Spinal cord (tissue), 10 donors: ENCODE measurements around the gene DIP2C. TPM values are rescaled to one million over a fixed set of nuclear protein-coding genes. Genes with fewer than 3 reads are reported as not detected.
"Not testable (repeated sequence)": the region's sequence is repeated elsewhere in the genome, so short reads cannot be mapped to it uniquely, and the experiment has no call there.

Experiments
- DNase-seq, 6 donors: peaks; one replicate each; pipeline versions ENCODE4 v3.0.0 to v3.0.0-alpha.2; 2013 to 2015; ENCODE audit warnings: low spot score in 6 of 6, low read depth in 4 of 6
- H3K27ac ChIP-seq: one replicate; pipeline ENCODE4 v1.5.1; 2013; ENCODE audit warnings: low read depth, low read length, control low read depth
- H3K27me3 ChIP-seq: one replicate; pipeline ENCODE4 v1.6.1; 2013; ENCODE audit warnings: low read length; ENCODE audit not compliant: control insufficient read depth, insufficient read depth
- H3K36me3 ChIP-seq: one replicate; pipeline ENCODE4 v1.6.1; 2013; ENCODE audit warnings: low read length; ENCODE audit not compliant: control insufficient read depth, insufficient read depth
- H3K4me1 ChIP-seq: one replicate; pipeline ENCODE4 v1.6.1; 2013; ENCODE audit warnings: low read length; ENCODE audit not compliant: control insufficient read depth, insufficient read depth
- H3K4me3 ChIP-seq: one replicate; pipeline ENCODE4 v1.5.1; 2013; ENCODE audit warnings: low read depth, low read length, control low read depth
- H3K9me3 ChIP-seq: one replicate; pipeline ENCODE4 v1.6.1; 2013; ENCODE audit warnings: low read length; ENCODE audit not compliant: control insufficient read depth, insufficient read depth
- WGBS: methylation state at CpG from one replicate; pipeline ENCODE4 v1.1.5; 2013; ENCODE audit warnings: missing lambda C conversion rate; ENCODE audit not compliant: insufficient coverage; 5-methylcytosine and 5-hydroxymethylcytosine counted together
- polyA plus RNA-seq, 2 donors: library from polyadenylated mRNA; unstranded; fragments of 120-200 nt; gene quantifications; one replicate each; pipeline ENCODE4 v1.2.1, GENCODE V29; 2013; ENCODE audit not compliant: insufficient read length in 2 of 2
- total RNA-seq, 2 donors: library from RNA; depleted of rRNA in 1 of 2; stranded (reverse); fragments of 120-200 nt in 1 of 2; fragments of >200 nt in 1 of 2; gene quantifications; one replicate each; pipeline versions ENCODE4 v1.2.3 to v1.2.4, GENCODE V29; 2013 to 2014
- donor health status: healthy.

The DIP2C gene
- total and polyA plus RNA-seq, 4 donors, result 15.4 to 36.3 (median 29.3) TPM

GRCh38 chr10:352476-353235 lies 336.8 kb downstream of the DIP2C start:
- Histone ChIP-seq H3K27ac (no peak overlapping the region), H3K9me3 (no peaks in the 10 kb centered on the region), H3K36me3 (peaks cover 81% of the 10 kb centered on the region), H3K4me3 (no peak overlapping the region), H3K4me1 (no peaks in the 10 kb centered on the region), H3K27me3 (no peaks in the 10 kb centered on the region)
- no peak for DNase-seq
- 83% methylated on average over 19 of the region's 21 CpGs for WGBS

DNA sequence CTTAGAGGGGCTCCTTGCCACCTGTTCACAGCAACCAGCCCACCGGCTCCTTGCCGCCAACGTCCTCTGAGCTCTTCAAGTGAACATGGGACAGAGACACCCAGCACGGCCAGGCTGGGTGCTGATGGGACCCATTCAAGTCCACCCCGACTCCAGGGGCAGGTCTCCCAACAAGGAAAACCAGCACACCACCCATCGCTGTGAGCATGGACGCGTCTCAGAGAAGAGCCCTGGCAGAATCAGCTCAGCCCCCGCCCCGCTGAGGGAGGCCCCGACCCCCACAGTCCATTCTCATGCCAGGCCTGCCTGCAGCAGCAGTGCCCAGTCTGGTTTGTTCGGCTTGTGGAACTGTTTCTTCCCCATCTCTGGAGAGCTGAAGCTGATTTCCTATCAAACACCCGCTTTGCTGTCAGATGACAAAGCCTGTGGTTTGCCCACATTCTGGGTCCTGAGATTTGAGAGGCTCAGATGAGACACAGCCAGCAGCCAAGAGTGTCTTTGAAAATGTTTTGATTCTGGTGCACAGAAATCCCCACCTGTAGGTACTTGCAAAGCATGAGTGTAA lies 337.6 kb downstream of the DIP2C start:
- H3K36me3 ChIP-seq, result peaks cover 74% of the 10 kb centered on the region
- WGBS, result 97% methylated on average over 13 of the region's 13 CpGs

GRCh38 chr10:350981-351501 lies 338.4 kb downstream of the DIP2C start:
- no peaks in the 10 kb centered on the region for H3K4me1 ChIP-seq
- H3K9me3 ChIP-seq, result no peaks in the 10 kb centered on the region
- no peak overlapping the region for H3K4me3 ChIP-seq
- no peak overlapping the region for H3K27ac ChIP-seq
- no peak for DNase-seq
- WGBS, result 95% methylated on average over 30 of the region's 35 CpGs
- no peaks in the 10 kb centered on the region for H3K27me3 ChIP-seq
- peaks cover 68% of the 10 kb centered on the region for H3K36me3 ChIP-seq

More for the DNA sequence above, 337.6 kb downstream of the DIP2C start:
- no peak for DNase-seq
- H3K27me3 ChIP-seq, result no peaks in the 10 kb centered on the region
- H3K9me3 ChIP-seq, result no peaks in the 10 kb centered on the region
- H3K27ac ChIP-seq, result no peak overlapping the region
- H3K4me1 ChIP-seq, result no peaks in the 10 kb centered on the region
- no peak overlapping the region for H3K4me3 ChIP-seq

GRCh38 chr10:349081-349480 lies 340.4 kb downstream of the DIP2C start:
- 97% methylated on average over 24 of the region's 24 CpGs for WGBS
- Histone ChIP-seq H3K4me3 (no peak overlapping the region), H3K27ac (no peak overlapping the region), H3K36me3 (peaks cover 65% of the 10 kb centered on the region), H3K9me3 (no peaks in the 10 kb centered on the region), H3K4me1 (no peaks in the 10 kb centered on the region), H3K27me3 (no peaks in the 10 kb centered on the region)
- no peak for DNase-seq

GRCh38 chr10:348456-348855 lies 341.0 kb downstream of the DIP2C start:
- Histone ChIP-seq H3K27me3 (no peaks in the 10 kb centered on the region), H3K4me1 (no peaks in the 10 kb centered on the region), H3K4me3 (no peak overlapping the region), H3K36me3 (peaks cover 60% of the 10 kb centered on the region), H3K9me3 (no peaks in the 10 kb centered on the region), H3K27ac (no peak overlapping the region)
- WGBS, result 97% methylated on average over 16 of the region's 17 CpGs
- DNase-seq, result no peak

- peaks cover 62% of the 10 kb centered on the region for H3K36me3 ChIP-seq
- not testable (repeated sequence) for H3K27me3 ChIP-seq, H3K4me3 ChIP-seq, H3K9me3 ChIP-seq, H3K4me1 ChIP-seq, DNase-seq, H3K27ac ChIP-seq
- 95% methylated on average over 30 of the region's 34 CpGs for WGBS
Observed at GRCh38 chr10:347774-348173, 341.7 kb downstream of the DIP2C start.

DNA sequence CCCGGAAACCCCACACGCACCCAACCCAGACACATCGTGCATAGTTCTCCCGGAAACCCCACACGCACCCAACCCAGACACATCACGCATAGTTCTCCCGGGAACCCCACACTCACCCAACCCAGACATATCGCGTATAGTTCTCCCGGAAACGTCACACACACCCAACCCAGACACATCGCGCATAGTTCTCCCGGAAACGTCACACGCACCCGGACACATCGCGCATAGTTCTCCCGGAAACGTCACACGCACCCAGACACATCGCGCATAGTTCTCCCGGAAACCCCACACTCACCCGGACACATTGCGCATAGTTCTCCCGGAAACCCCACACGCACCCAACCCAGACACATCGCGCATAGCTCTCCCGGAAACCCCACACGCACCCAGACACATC lies 342.3 kb downstream of the DIP2C start:
- 88% methylated on average over 10 of the region's 33 CpGs for WGBS

DNA sequence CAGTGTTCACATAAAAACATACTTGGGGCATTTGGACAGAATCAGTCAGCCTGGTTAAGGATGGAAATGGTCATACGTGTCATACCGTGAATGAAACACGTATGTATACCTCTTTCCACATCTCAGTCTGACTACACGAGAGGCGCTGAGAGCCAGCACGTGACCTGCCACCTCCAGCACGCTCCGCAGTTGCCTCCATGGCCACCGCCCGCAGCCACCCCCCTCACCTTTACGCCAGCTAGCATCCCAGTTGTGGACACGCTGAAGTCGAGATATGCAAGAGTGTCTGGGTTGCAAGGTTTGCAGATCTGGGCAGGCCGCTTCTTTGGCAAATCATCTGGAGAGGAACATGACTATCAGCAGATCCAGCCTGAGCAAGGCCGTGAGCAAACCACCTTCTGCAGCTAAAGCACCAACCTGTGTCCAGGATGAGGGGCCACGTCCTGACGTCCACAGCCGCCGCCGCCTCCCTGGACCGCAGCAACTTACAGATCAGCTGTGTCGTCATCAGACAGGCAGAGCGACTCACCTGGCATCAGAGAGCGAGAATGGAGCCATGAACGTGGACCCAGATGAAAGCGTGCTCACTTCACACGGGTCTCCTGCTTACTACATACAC lies 344.8 kb downstream of the DIP2C start:
- H3K4me3 ChIP-seq, result no peak overlapping the region
- no peaks in the 10 kb centered on the region for H3K27me3 ChIP-seq
- peaks cover 59% of the 10 kb centered on the region for H3K36me3 ChIP-seq
- H3K9me3 ChIP-seq, result no peaks in the 10 kb centered on the region
- no peak overlapping the region for H3K27ac ChIP-seq
- WGBS, result 96% methylated on average over 26 of the region's 27 CpGs
- H3K4me1 ChIP-seq, result no peaks in the 10 kb centered on the region
- no peak for DNase-seq

More for the DNA sequence above, 342.3 kb downstream of the DIP2C start:
- DNase-seq, H3K27me3 ChIP-seq, H3K27ac ChIP-seq, H3K4me3 ChIP-seq, H3K9me3 ChIP-seq, H3K4me1 ChIP-seq: not testable (repeated sequence)
- peaks cover 60% of the 10 kb centered on the region for H3K36me3 ChIP-seq

DNA sequence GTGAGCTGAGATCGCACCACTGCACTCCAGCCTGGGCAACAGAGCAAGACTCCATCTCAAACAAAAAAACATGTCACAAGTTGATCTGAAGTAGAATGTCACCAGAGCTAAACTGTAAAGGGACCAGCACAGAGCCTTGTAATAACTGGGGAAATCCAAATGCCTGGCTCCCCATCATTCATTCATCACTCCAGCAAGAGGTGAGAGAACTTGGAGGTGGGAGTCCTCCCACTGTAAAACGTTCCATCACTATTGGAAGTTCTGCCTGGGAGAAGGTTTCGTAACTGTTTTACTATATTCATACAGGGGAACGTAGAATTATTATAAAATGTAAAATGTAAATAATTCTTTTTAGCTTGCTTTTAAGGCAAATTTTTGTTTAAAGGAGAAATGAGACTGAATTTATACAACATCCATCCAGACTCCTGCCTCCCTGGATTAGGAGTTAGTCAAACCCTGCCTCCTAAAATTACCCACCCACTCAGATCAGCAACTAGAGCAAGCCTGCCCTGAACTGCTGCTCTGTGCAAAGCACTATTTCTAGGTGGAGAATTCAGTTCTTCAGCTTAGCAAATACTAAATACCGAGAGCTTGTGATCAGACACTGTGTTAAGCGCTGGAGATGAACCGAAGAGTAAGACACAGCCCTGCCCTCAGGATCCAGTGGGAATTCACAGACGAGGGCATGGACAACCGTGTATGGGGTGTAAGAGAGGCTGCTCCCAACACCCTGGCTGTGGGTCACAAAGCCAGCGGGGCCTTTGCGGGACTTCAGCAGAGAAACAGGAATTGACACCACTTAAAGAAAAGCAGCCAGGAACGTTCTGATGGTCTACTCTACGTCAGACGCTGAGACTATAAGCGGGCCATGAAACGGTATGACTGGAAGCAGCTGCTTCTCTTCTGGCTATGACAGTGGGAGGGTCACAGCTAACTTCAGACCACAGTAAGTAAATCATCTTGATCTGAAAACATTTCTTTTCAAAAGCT lies 345.9 kb downstream of the DIP2C start:
- WGBS, result 94% methylated on average over 11 of the region's 16 CpGs
- Histone ChIP-seq H3K27me3 (no peaks in the 10 kb centered on the region), H3K27ac (no peak overlapping the region), H3K36me3 (peaks cover 54% of the 10 kb centered on the region), H3K4me1 (no peaks in the 10 kb centered on the region), H3K4me3 (no peak overlapping the region), H3K9me3 (no peaks in the 10 kb centered on the region)
- no peak for DNase-seq
